Ishikawa (cell line): ENCODE results near the gene SOX15.

Experiments used
- CREB1 ChIP-seq: IDR thresholded peaks from 2 replicates; pipeline ENCODE4 v1.6.1; 2012; ENCODE audit warnings: low read depth
- MAX ChIP-seq: IDR thresholded peaks from 2 replicates; pipeline ENCODE4 v1.6.1; 2012
- RAD21 ChIP-seq: IDR thresholded peaks from 2 replicates; pipeline ENCODE4 v1.6.1; 2012; ENCODE audit warnings: low read depth
- REST ChIP-seq: IDR thresholded peaks from 2 replicates; pipeline ENCODE4 v1.6.1; 2012; ENCODE audit warnings: low read depth, mild to moderate bottlenecking
- TAF1 ChIP-seq: IDR thresholded peaks from 2 replicates; pipeline ENCODE4 v1.6.1; 2012; ENCODE audit warnings: low read depth, mild to moderate bottlenecking
- TEAD4 ChIP-seq: IDR thresholded peaks from 2 replicates; pipeline ENCODE4 v1.6.1; 2012
- YY1 ChIP-seq: IDR thresholded peaks from 2 replicates; pipeline ENCODE4 v1.6.1; 2012; ENCODE audit warnings: low read depth
- ZBTB7A ChIP-seq: IDR thresholded peaks from 2 replicates; pipeline ENCODE4 v1.6.1; 2012; ENCODE audit warnings: low read depth

- no peak for TF ChIP-seq YY1
- no peak for TF ChIP-seq TAF1
- TF ChIP-seq MAX = peak; percentile 42; the same call in 1 of the 2 replicates
- TF ChIP-seq RAD21 = no peak
- TF ChIP-seq ZBTB7A = no peak
- TF ChIP-seq TEAD4 = no peak
- no peak for TF ChIP-seq CREB1
- no peak for TF ChIP-seq REST
These were observed 25.4 kb upstream of the SOX15 start for GRCh38 chr17:7615265-7615747.
